HepG2 (cell line): ENCODE data around the gene PRDM7. TPM values are rescaled to one million over a fixed set of nuclear protein-coding genes. Genes with fewer than 3 reads are reported as not detected.
A peak's percentile ranks its signal among the peaks of the same experiment; 100 is the strongest.

Experiments used
- AHDC1 ChIP-seq: sonication (generic); formaldehyde crosslinking; IDR thresholded peaks from 2 replicates; pipeline ENCODE4 v1.5.1; 2020; ENCODE audit warnings: mild to moderate bottlenecking, missing genetic modification reagents, borderline replicate concordance
- ATRX ChIP-seq: sonication (generic); formaldehyde crosslinking; IDR thresholded peaks from 2 replicates; pipeline ENCODE4 v1.4.0; 2020; ENCODE audit warnings: missing genetic modification reagents, borderline replicate concordance
- CCDC6 ChIP-seq: sonication (generic); formaldehyde crosslinking; IDR thresholded peaks from 2 replicates; pipeline ENCODE4 v1.8.1; 2022; ENCODE audit warnings: mild to moderate bottlenecking, missing genetic modification reagents, moderate library complexity
- CEBPB ChIP-seq: IDR thresholded peaks from 2 replicates; pipeline ENCODE4 v1.6.1; 2011; ENCODE audit warnings: low read depth, low read length, improper control_type of control experiment, borderline replicate concordance
- CEBPG ChIP-seq: IDR thresholded peaks from 2 replicates; pipeline ENCODE4 v1.6.1; 2016
- FOXA3 ChIP-seq: IDR thresholded peaks from 2 replicates; pipeline ENCODE4 v1.6.1; 2016; ENCODE audit warnings: missing genetic modification reagents, missing compliant biosample characterization
- HNF1A ChIP-seq, 2 experiments: sonication (generic) in 1 of 2; formaldehyde crosslinking in 1 of 2; IDR thresholded peaks; 2 replicates each; pipeline versions ENCODE4 v1.4.0 to v1.6.1; 2016 to 2020; ENCODE audit warnings: borderline replicate concordance in 1 of 2, low read depth in 1 of 2, mild to moderate bottlenecking in 1 of 2, missing genetic modification reagents in 1 of 2
- HOXA3 ChIP-seq: sonication (generic); formaldehyde crosslinking; IDR thresholded peaks from 2 replicates; pipeline ENCODE4 v1.5.0; 2020; ENCODE audit warnings: missing genetic modification reagents
- KDM3A ChIP-seq: IDR thresholded peaks from 2 replicates; pipeline ENCODE4 v1.6.1; 2018; ENCODE audit warnings: low read depth, missing compliant biosample characterization
- PAF1 ChIP-seq: IDR thresholded peaks from 2 replicates; pipeline ENCODE4 v1.6.1; 2016; ENCODE audit warnings: missing genetic modification reagents, missing compliant biosample characterization
- REPIN1 ChIP-seq: sonication (generic); formaldehyde crosslinking; IDR thresholded peaks from 2 replicates; pipeline ENCODE4 v1.8.0; 2022; ENCODE audit warnings: missing genetic modification reagents, low read depth, mild to moderate bottlenecking, borderline replicate concordance
- SP4 ChIP-seq: sonication (generic); formaldehyde crosslinking; IDR thresholded peaks from 2 replicates; pipeline ENCODE4 v1.8.1; 2023; ENCODE audit warnings: mild to moderate bottlenecking, missing genetic modification reagents
- USF2 ChIP-seq, 2 experiments: sonication (generic) in 1 of 2; formaldehyde crosslinking in 1 of 2; IDR thresholded peaks; 2 replicates each; pipeline versions ENCODE4 v1.5.1 to v1.6.1; 2011 to 2020; ENCODE audit warnings: borderline replicate concordance in 1 of 2, low read depth in 1 of 2, low read length in 1 of 2, mild to moderate bottlenecking in 1 of 2, missing genetic modification reagents in 1 of 2, moderate library complexity in 1 of 2
- ZNF337 ChIP-seq: sonication (generic); formaldehyde crosslinking; IDR thresholded peaks from 2 replicates; pipeline ENCODE4 v1.5.1; 2020; ENCODE audit warnings: missing genetic modification reagents, low read depth, mild to moderate bottlenecking, borderline replicate concordance
- ZNF34 ChIP-seq: sonication (generic); formaldehyde crosslinking; IDR thresholded peaks from 2 replicates; pipeline ENCODE4 v1.4.0; 2020; ENCODE audit warnings: mild to moderate bottlenecking, missing genetic modification reagents, borderline replicate concordance
- ZNF564 ChIP-seq: sonication (generic); formaldehyde crosslinking; IDR thresholded peaks from 2 replicates; pipeline ENCODE4 v1.8.1; 2023; ENCODE audit warnings: mild to moderate bottlenecking, missing genetic modification reagents
- polyA plus RNA-seq, 8 experiments: library from polyadenylated mRNA; depleted of rRNA in 3 of 8; stranded (reverse) in 7 of 8; unstranded in 1 of 8; fragments of >200 nt; fragmentation: Illumina TruSeq in 4 of 8; extraction: Trizol in 4 of 8; gene quantifications; 2 replicates each; pipeline versions ENCODE4 v1.2.1 to v1.2.3, GENCODE V29; 2011 to 2016; ENCODE audit warnings: low read depth in 4 of 8, missing spikeins in 1 of 8, mixed read lengths in 1 of 8; ENCODE audit not compliant: insufficient read depth in 1 of 8
- total RNA-seq, 5 experiments: library from RNA; depleted of rRNA; stranded (reverse); fragments of >200 nt; fragmentation: Illumina TruSeq; extraction: Trizol; gene quantifications; 2 replicates each; pipeline ENCODE4 v1.2.3, GENCODE V29; 2016; ENCODE audit warnings: low read depth in 1 of 5

Gene PRDM7
- total and polyA plus RNA-seq, 2 of the 13 experiments (the other 11 are each of a cell fraction or from before 2014, with no cell fraction given), result not detected

- no peak for TF ChIP-seq AHDC1 (CRISPR knock-in tag)
- no peak; the same call in none of the 2 replicates for TF ChIP-seq REPIN1
- peak; percentile 54 for TF ChIP-seq HOXA3 (CRISPR knock-in tag)
- no peak for TF ChIP-seq SP4
- TF ChIP-seq ATRX (CRISPR knock-in tag), result no peak
- TF ChIP-seq ZNF564, result peak; percentile 85; the same call in 1 of the 2 replicates
- TF ChIP-seq KDM3A, result 0 out of 2 replicates have a peak, but pooled peaks have one; percentile 11
- 0 out of 2 replicates have a peak, but pooled peaks have one; percentile 14 for TF ChIP-seq USF2 (IDR thresholded peaks at IDR 0.05; ENCODE audit: low read depth, low read length)
- TF ChIP-seq USF2 (CRISPR knock-in tag; IDR thresholded peaks at IDR 0.05; ENCODE audit: borderline replicate concordance), result peak; percentile 45; the same call in 1 of the 2 replicates
- no peak for TF ChIP-seq CEBPG (CRISPR knock-in tag)
- TF ChIP-seq FOXA3 (CRISPR knock-in tag), result peak; percentile 52; the same call in 1 of the 2 replicates
- no peak for TF ChIP-seq HNF1A (IDR thresholded peaks at IDR 0.05; ENCODE audit: low read depth)
- TF ChIP-seq HNF1A (CRISPR knock-in tag; IDR thresholded peaks at IDR 0.05; ENCODE audit: borderline replicate concordance), result no peak
- no peak for TF ChIP-seq PAF1 (CRISPR knock-in tag)
- TF ChIP-seq CEBPB, result no peak
- TF ChIP-seq ZNF337 (CRISPR knock-in tag), result peak; percentile 80; the same call in 1 of the 2 replicates
- no peak for TF ChIP-seq ZNF34
- TF ChIP-seq CCDC6 (CRISPR knock-in tag), result no peak
These were observed 30.0 kb downstream of the PRDM7 start (continued) for GRCh38 chr16:90046971-90047713.
